Kidney glomerular epithelial cell (primary cell): ENCODE measurements around the gene PPP1R36.
A peak's percentile ranks its signal among the peaks of the same experiment; 100 is the strongest.
"Not testable (repeated sequence)": the region's sequence is repeated elsewhere in the genome, so short reads cannot be mapped to it uniquely, and the experiment has no call there.

Source experiments
- DNase-seq: peaks from one replicate; lab custom pipeline; 2025; lab: John Stamatoyannopoulos, UW

PPP1R36 gene

DNA sequence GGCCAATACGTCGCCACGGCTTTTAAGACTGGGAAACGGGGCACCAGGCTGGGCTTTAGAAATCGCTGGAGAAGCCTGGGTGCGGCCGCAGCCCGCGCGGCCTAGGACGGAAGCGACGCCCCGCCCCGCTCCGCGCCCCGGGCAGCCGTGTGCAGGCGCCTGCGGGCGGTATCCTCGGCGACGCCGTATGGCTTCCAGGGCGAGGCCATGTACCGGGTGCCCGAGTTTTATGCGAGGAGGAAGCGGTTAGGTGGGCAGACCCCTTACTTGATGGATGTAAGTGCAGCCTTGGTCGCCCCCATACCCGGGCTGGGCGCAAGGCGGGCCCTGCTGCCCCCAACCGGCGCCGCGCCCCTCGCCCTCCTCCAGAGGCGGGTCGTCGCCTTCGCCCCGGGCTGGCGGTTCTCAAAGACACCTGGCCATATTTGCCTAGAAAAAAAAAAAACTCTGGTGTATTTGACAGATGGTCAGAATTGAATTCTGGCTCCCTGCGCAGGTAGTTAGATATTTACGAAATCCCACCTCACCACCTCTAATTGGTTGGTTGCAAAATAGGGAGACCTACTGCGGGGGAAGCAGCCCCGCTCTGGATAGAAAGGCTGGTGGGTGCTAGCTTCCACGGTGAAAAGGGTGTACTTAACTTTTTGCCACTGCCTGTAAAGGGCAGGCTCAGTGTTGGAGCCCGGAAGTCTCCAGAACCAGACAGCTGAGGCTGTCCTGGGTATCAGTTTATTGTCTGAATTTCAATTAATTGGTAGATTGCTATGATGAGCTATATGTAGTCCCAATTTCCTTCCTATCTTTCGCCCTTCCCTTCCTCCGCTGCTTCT is at the start of gene PPP1R36:
Gene PPP1R36 (plus strand): TSS at position 171 of the 830 bp plus-strand sequence. CDS start 37 bp downstream, at position 208.
- no peak for DNase-seq

DNA sequence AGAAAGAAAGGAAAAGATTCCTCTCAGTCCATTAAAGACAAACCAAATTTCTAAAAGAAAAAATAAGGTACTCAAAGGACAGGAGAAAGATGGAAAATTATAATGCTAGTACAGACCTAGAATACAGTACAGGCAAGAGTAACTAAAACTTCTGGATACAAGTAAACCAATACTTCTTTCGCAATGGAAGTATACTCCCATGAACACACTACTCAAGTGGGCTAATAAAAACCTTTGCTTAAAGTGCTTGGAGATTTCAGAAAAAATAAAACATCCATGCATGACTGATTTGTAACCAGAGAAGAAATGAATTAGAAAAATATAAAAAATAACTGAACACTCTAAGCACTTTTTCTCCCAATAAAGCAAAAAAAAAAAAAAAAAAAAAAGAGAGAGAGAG is 49.7 kb upstream of the PPP1R36 start:
- DNase-seq = no peak

DNA sequence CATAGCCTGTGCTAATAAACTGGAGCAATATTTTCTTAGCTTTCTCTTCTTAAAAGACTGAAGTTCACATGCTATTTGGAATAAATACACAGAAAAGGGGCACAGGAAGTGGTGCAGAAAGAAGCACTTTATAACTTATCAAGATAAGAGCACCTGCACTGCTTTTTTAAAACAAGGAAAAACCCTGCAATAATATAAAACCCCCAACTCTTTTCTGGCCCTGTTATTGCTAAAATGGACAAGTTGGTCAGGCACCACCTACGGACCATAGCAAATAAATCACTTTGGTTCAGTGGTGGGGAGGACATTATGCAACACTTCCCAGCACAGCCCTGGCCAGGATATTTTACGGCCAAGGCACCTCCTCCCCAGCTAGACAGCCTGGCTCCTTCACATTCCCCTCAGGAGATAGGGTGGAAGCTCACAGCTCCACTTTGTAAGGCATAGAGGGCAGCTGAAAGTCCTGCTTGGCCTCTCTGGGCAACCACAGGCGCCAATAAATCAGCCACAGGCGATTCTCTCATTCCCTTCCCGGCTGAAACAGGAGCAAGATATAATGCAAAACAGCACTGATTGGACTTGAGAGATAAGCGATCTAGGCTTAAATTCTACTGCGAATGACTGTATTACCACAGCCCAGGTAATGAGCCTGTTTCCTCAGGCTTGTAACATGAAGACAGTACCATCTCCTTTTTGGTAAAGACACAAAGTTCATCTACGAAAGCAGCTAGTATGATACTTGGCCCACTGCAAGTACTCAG is 48.2 kb upstream of the PPP1R36 start:
- DNase-seq = peak; percentile 64

GRCh38 chr14:64502456-64502855 is 47.3 kb upstream of the PPP1R36 start:
- no peak for DNase-seq

- peak; percentile 30 for DNase-seq
Observed at GRCh38 chr14:64502887-64503433, 46.8 kb upstream of the PPP1R36 start.

GRCh38 chr14:64503434-64504309 is 46.1 kb upstream of the PPP1R36 start, which contains the start of gene ZBTB25:
Gene ZBTB25 (minus strand): TSS chr14:64503838. CDS start chr14:64490533, 13,305 bp downstream.
- peak; percentile 73 for DNase-seq

- peak; percentile 86 for DNase-seq
Observed at GRCh38 chr14:64504310-64504896, 45.4 kb upstream of the PPP1R36 start, which contains the start of gene ZBTB1. Gene ZBTB1 (plus strand): TSS chr14:64504770. CDS start chr14:64521505, 16,735 bp downstream.

- peak; percentile 72 for DNase-seq
Observed at GRCh38 chr14:64504897-64505794, 44.6 kb upstream of the PPP1R36 start.

DNA sequence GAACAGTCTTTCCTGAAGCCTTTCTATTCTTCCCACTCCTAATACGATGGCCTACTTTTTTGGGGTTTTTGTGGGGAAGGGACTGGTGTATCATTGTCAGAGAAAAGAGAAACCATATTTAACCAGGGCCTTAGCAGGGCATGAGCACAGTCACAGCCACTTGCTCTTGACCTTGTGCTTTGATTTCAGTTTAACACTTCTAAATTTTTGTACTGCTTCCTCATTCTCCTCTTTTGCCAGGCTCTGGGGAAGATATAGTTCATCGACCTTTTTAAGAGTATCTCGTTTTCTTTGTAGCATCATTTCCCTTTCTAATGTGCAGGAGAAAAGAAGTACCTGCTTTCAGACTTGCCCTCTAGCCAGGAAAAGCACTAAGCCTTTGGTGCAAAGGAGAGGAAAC is 43.0 kb upstream of the PPP1R36 start:
- DNase-seq = no peak

GRCh38 chr14:64507376-64508156 is 42.2 kb upstream of the PPP1R36 start:
- DNase-seq = peak; percentile 36

DNA sequence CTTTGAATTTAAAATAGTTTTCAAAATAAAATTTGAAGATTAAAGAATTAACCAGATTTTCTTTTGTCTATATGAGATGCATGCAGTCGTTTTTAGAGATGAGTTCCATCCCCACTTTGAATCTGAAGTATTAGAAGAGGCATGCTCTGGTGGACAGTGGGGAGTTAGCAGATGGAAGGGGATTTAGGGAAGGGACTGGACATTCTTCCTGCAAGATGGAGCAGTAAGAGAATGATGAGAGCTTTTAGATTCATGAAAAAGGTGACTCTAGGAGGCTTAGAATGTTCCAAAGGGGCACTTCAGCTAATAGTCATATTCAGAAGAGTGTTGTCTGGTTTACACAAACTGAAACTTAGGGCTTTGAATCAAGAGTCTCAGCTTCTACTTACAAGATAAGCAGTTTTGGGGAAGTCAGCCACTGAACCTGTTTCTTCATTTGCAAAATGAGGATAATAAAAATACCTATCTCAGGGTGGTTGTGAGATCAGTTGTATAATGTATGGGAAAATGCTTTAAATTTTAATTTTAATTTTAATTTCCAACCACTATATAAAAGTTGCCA is 41.5 kb upstream of the PPP1R36 start:
- no peak for DNase-seq

- DNase-seq = no peak
Observed at GRCh38 chr14:64509036-64509435, 40.7 kb upstream of the PPP1R36 start.

DNA sequence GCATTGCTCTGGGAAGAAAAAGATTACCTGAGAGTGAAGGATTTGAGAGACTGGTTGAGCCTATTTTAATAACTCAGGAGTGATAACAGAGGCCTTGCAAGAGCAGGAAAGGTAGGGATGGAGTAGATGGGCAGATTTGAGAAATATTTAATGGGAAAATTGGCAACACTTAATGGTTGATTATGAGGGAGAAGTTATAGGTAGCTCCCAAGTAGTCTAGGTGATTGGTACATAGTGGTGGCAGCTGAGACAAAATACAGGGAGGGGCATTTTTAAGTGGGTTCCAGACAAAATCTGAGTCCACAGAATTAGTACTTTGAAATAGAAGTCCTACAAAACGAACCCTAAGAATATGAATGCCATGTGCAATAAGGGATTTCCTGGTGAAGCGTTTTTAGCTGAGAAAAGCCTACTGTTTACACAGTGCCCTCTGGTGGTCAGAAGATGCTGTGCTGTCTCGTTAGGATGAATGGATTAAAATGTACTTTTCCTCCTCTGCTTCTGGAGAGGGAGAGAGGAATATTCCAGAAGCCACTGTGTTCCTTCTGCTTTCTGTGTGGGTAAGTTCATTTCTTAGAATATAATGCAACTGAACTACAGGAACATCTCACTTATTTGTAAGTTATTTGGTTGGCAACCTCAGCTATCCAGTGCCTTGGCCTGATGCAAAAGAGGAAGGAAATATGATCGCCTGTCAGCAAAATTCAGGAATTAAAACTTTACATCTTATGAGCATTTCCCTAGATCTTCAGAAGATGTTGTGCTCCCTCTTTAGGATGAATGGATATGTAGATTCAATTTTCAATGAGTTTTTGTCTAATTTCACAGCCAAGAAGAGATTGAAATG is 38.7 kb upstream of the PPP1R36 start:
- DNase-seq = peak; percentile 67

- DNase-seq = no peak
Observed at GRCh38 chr14:64513271-64513670, 36.5 kb upstream of the PPP1R36 start.

DNA sequence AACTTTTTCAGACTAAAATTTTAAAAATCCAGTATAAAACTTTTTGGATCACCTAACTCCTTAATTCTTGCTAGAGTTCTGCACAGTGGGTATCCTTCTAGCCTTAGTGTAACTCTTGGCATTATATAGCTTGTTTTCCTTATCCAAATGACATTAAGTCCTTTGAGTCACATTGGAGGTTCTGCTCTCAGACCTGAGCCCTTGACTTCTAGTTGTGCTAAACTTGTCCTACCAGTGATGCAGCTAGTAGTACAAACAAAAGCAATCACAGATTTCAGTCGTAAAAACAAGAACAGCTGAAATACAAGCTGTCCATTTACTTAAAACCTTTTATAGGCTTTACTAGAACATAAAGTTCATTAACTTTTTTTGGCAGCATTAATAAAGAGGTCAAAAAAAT is 34.7 kb upstream of the PPP1R36 start:
- DNase-seq = no peak

- DNase-seq = no peak
Observed at GRCh38 chr14:64516969-64517368, 32.8 kb upstream of the PPP1R36 start.

DNA sequence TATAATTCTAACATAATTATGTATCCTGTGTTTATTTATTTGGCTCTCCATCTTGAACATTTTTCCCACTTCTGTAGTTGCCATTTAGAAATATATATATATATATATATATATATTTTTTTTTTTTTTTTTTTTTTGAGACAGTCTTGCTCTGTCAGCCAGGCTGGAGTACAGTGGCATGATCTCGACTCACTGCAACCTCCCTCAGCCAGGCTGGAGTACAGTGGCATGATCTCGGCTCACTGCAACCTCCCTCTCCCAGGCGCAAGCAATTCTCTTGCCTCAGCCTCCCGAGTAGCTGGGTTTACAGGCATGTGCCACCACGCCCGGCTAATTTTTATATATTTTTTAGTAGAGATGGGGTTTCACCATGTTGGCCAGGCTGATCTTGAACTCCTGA is 32.1 kb upstream of the PPP1R36 start:
- DNase-seq = not testable (repeated sequence)

DNA sequence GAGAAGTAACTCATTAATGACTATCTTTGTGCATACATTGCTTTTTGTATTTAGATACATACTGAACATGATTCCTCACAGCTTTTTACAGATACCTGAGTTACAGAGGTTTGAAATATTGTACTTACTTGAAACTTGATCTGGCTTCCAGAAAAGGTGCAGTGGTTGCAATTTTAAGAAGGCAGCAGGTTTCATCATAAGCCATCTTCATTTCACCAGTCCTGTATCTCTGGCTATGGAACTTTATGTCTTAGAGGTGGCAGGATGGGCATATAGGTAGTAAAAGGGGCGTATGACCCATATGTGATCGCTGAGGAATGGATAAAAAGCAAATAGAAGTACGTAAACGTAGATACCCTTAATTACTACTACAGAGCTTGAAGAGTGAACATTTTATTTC is 31.5 kb upstream of the PPP1R36 start:
- no peak for DNase-seq
